HG02852 (cell line): ENCODE results near the gene PRKCE.

Experiments used
- ATAC-seq: cut with Tn5 transposase; IDR thresholded peaks from one replicate; pipeline ENCODE4 v1.9.1; 2021; ENCODE audit warnings: mild to moderate bottlenecking, moderate library complexity; ENCODE audit not compliant: unreplicated experiment

Gene PRKCE

DNA sequence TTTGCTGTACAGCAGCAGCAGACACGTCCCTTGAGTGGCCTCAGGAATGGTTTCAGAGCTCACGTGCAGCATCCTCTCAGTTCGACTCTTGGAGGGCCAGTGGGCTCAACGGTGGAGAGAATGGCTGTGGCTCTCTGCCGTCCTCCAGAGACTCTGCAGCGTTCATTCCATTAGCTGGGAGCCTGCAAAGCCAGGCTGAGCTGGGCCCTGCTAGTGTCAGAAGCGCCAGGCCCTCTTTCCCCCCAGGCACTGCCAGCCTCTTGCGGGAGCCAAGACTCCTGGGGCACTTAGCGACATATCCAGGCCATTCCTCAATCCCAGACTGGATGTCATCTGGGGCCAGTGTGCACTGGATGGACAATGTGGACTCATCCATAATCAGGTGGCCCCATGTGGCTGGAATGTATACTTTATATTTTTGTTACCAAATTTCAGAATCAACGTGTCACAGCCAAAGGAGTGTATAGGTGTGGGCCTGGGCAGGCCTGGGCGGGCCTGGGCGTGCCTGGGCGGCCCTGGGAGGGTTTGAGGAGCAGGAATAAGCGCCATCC is 520.6 kb downstream of the PRKCE start:
- no peak for ATAC-seq

DNA sequence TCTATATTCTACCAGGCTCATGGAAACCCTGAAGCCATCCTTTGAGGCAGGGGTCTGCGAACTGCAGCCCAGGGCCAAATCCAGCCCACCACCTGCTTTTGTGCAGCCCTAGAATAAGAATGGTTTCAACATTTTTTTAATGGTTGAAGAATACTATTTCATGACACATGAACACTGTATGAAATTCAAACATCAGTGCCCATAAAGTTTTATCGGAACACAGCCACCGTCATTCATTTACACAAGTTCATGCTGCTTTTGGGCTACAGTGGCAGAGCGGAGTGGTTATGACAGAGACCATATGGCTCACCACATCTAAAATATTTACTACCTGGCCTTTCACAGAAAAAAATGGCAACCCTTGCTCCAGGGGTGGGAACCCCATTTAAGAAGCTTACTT is 521.6 kb downstream of the PRKCE start:
- ATAC-seq: no peak

- ATAC-seq: no peak
Observed at GRCh38 chr2:46173636-46174250, 522.3 kb downstream of the PRKCE start.

GRCh38 chr2:46174345-46175170 is 523.1 kb downstream of the PRKCE start:
- ATAC-seq: no peak

- no peak for ATAC-seq
Observed at GRCh38 chr2:46175419-46175818, 523.9 kb downstream of the PRKCE start.

DNA sequence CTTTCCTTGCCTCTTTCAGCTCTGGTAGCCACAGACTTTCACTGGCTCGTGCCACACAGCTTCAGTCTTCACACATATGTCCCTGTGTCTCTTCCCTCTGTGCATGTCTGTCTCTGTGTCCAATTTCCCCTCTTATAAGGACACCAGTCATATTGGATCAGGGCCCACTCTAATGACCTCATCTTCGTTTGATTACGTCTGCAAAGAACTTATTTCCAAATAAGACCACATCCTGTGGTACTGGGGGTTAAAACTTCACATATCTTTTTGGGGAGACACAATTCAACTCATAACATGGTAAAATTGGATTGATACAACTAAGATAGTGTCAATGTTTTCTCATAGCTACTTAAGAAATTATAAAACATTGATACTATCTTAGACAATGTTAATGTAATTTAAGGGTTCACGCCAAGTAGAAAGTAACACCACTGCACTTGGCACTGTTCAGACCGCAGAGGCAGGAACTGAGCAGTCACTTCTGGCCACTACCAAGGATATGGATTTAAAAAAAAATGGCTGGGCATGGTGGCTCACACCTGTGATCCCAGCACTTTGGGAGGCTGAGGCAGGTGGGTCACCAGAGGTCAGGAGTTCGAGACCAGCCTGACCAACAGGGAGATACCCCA is 526.1 kb downstream of the PRKCE start:
- ATAC-seq: no peak

- no peak for ATAC-seq
Observed at GRCh38 chr2:46179037-46179621, 527.7 kb downstream of the PRKCE start.

GRCh38 chr2:46180189-46180588 is 528.7 kb downstream of the PRKCE start:
- ATAC-seq: no peak

DNA sequence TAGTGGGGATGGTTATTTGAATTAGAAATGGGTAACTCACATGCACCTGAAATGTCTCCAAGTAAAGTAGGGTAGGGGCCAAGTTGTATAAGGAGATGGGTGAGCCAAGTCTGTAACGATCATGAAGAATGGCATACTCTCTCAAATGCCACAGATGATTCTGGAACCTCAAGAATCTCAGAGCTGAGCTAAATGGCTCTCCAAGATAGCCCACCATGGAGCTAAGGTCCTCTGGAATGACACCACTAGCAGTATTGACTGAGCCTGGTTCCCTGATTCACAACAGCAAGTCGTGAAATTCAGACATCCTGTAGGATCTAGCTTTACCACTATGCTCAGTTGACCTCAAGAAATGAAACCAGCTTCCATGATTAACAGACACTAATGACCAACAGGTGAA is 529.8 kb downstream of the PRKCE start:
- no peak for ATAC-seq

GRCh38 chr2:46181789-46182530 is 530.5 kb downstream of the PRKCE start:
- ATAC-seq: no peak

- ATAC-seq: no peak
Observed at GRCh38 chr2:46183426-46183825, 532.0 kb downstream of the PRKCE start.

GRCh38 chr2:46184794-46185583 is 533.5 kb downstream of the PRKCE start:
- ATAC-seq: no peak

DNA sequence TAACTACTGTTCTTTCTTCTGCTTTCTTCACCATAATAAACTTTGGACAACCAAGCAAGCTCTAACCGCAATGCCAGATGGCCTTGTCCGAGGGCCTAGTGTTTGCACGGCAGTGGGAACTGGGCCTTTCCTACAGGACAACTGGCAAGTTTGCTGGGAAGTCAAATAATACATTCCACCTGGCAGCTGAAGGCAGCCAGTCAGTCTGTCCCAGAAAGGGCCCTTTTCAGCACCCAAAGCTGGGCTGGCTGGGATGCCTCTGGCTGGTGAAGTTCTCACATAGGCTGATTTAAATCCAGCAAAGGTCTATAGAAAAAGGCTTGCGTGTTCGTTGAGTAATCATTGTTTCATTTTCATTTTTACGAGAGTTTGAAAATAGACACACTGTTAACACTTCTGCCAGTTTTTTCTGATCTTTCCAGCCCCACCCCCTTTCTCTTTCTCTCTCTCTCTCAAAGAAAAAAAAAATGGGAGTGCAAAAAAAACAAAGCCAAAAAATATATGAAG is 535.7 kb downstream of the PRKCE start:
- peak; percentile 73 for ATAC-seq

- ATAC-seq: no peak
Observed at GRCh38 chr2:46188041-46188716, 536.7 kb downstream of the PRKCE start.

DNA sequence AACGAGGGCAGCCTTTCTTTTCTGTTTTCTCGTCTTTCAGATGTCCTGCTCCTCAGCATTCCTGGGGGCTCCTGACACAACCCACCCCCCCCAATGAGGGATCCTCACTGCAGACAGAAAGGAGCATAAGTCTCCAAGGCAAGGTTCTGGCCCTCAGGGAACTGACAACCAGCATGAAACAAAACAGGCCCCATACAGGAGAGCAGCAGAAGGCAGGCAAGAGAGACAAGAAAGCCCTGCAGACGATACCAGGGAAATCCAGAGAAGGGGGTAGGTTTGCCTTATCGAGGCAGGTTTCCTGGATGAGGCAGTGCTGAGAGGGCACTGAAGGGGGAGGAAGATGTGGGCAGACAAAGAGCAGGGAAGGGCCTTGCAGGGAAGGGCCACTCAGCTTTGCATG is 541.9 kb downstream of the PRKCE start:
- ATAC-seq: no peak

- no peak for ATAC-seq
Observed at GRCh38 chr2:46193855-46194254, 542.4 kb downstream of the PRKCE start.

DNA sequence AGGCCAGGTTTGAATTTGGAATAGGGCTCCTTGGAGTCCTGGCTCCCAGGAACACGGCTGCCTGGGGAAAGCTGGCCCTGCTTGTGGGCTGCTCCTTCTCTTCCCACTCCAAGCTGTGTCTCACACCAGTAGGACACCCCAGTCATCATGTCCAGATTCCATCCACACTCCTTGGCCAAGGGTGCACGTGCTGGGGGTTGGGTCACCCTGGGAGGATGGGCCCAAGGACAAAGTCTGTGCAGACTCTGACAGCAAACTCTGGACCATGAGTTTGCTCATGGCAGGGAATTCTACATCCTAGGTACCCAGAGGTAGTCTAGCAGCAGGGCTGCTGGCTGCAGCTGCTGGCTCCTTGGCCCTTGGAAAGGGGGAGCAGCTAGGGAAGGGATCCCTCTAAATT is 543.4 kb downstream of the PRKCE start:
- ATAC-seq: no peak

GRCh38 chr2:46195819-46196218 is 544.3 kb downstream of the PRKCE start:
- ATAC-seq: no peak

GRCh38 chr2:46196871-46197462 is 545.5 kb downstream of the PRKCE start:
- no peak for ATAC-seq
